Posterior vena cava (tissue), 2 donors: ENCODE results near the gene MS4A10. TPM values are rescaled to one million over a fixed set of nuclear protein-coding genes. Genes with fewer than 3 reads are reported as not detected.
"Not testable (repeated sequence)": the region's sequence is repeated elsewhere in the genome, so short reads cannot be mapped to it uniquely, and the experiment has no call there.

Experiments
- DNase-seq: peaks from one replicate; pipeline ENCODE4 v3.0.0-alpha.2; 2020; ENCODE audit warnings: low spot score
- intact Hi-C, 2 donors: fragments of 100-400 bp; cut with DNase I; formaldehyde crosslinking; loops; one replicate each; pipeline versions ENCODE4 v1.14.1 to v1.14.2; 2022 to 2023
- long read RNA-seq, 2 donors: library from polyadenylated mRNA; unstranded; transcript quantifications; one replicate each; pipeline ENCODE4 v2.0.0, GENCODE V29; 2020 to 2021
- total RNA-seq, 2 donors: library from RNA; stranded (reverse); fragmentation: NEBNext Ultra II Directional; extraction: Animal tissue kit (Norgen Biotek cat#: 25700); gene quantifications; one replicate each; pipeline ENCODE4 v1.2.1, GENCODE V29; 2021
- donor health status: DM: yes; HTN: yes; CAD: no.
- donor health status: DM: yes; HTN: yes; CAD: no.

Gene MS4A10
- not detected for total RNA-seq
- long read RNA-seq, donor 1, result 0 reads
- long read RNA-seq, donor 2, result 0 reads

GRCh38 chr11:60785136-60785535 is at the start of gene MS4A10:
Gene MS4A10 (plus strand): TSS chr11:60785333. CDS start chr11:60790336, 5,003 bp downstream.
- intact Hi-C loops, result no loop called here

GRCh38 chr11:60739114-60739513 is 46.0 kb upstream of the MS4A10 start:
- intact Hi-C loops, result no loop called here
- DNase-seq, result no peak

More at GRCh38 chr11:60785136-60785535, at the start of gene MS4A10:
- peak; percentile 34 for DNase-seq

GRCh38 chr11:60740573-60740972 is 44.6 kb upstream of the MS4A10 start:
- intact Hi-C loops, result no loop called here
- no peak for DNase-seq

- intact Hi-C loops, result no loop called here
- no peak for DNase-seq
Observed at GRCh38 chr11:60741421-60741820, 43.7 kb upstream of the MS4A10 start.

GRCh38 chr11:60743058-60743457 is 42.1 kb upstream of the MS4A10 start:
- intact Hi-C loops, result no loop called here
- no peak for DNase-seq

- intact Hi-C loops, result no loop called here
Observed at GRCh38 chr11:60744114-60744513, 41.0 kb upstream of the MS4A10 start.

GRCh38 chr11:60747359-60747873 is 37.7 kb upstream of the MS4A10 start:
- no peak for DNase-seq
- intact Hi-C loops, result no loop called here

More at GRCh38 chr11:60744114-60744513, 41.0 kb upstream of the MS4A10 start:
- no peak for DNase-seq

GRCh38 chr11:60748225-60748624 is 36.9 kb upstream of the MS4A10 start:
- DNase-seq, result no peak
- intact Hi-C loops, result no loop called here

- no peak for DNase-seq
- intact Hi-C loops, result no loop called here
Observed at GRCh38 chr11:60748821-60749220, 36.3 kb upstream of the MS4A10 start.

- intact Hi-C loops, result no loop called here
- no peak for DNase-seq
Observed at GRCh38 chr11:60750911-60751310, 34.2 kb upstream of the MS4A10 start.

- intact Hi-C loops, result no loop called here
- no peak for DNase-seq
Observed at GRCh38 chr11:60753309-60753708, 31.8 kb upstream of the MS4A10 start.

- no peak for DNase-seq
- intact Hi-C loops, result no loop called here
Observed at GRCh38 chr11:60754887-60755286, 30.2 kb upstream of the MS4A10 start.

GRCh38 chr11:60756307-60757032 is 28.7 kb upstream of the MS4A10 start, which contains the start of gene MS4A15:
Gene MS4A15 (plus strand): TSS chr11:60756867. CDS start chr11:60763734, 6,867 bp downstream.
- intact Hi-C loops, result no loop called here
- no peak for DNase-seq

GRCh38 chr11:60757231-60757800 is 27.8 kb upstream of the MS4A10 start:
- DNase-seq, result no peak
- intact Hi-C loops, result no loop called here

GRCh38 chr11:60758671-60759070 is 26.5 kb upstream of the MS4A10 start:
- DNase-seq, intact Hi-C loops: not testable (repeated sequence)

GRCh38 chr11:60759438-60760225 is 25.5 kb upstream of the MS4A10 start:
- intact Hi-C loops, DNase-seq: not testable (repeated sequence)

GRCh38 chr11:60761436-60762190 is 23.5 kb upstream of the MS4A10 start:
- no peak for DNase-seq
- intact Hi-C loops, result no loop called here

- intact Hi-C loops, result no loop called here
- peak; percentile 65 for DNase-seq
Observed at GRCh38 chr11:60762851-60763691, 22.1 kb upstream of the MS4A10 start.
